IMR-90 (cell line): ENCODE measurements around the gene CELSR1. TPM values are rescaled to one million over a fixed set of nuclear protein-coding genes. Genes with fewer than 3 reads are reported as not detected.

Source experiments
- ATAC-seq: fragments of 200-7000 bp; cut with Tn5 transposase; 2 replicates; pipeline ENCODE4 v1.9.1; 2020; ENCODE audit warnings: low read depth, mild to moderate bottlenecking, moderate library complexity
- BruUV-seq: library from RNA; stranded (reverse); fragments of 400-500 nt; replicated peaks from 2 replicates; lab custom pipeline; 2021; lab: Mats Ljungman, UMichigan
- CTCF ChIA-PET: fragments of 300-600 bp; formaldehyde crosslinking; extraction: SDS; loops from one replicate; lab custom pipeline; 2021; ENCODE audit warnings: antibody characterized with exemption; lab: Yijun Ruan, JAX
- POLR2A ChIA-PET: fragments of 300-600 bp; sonication (Branson Sonifier 250); formaldehyde crosslinking; loops from one replicate; lab custom pipeline; 2022; ENCODE audit warnings: antibody characterized with exemption; ENCODE audit not compliant: unreplicated experiment; lab: Charles Lee
- DNase-seq: peaks from one replicate; pipeline ENCODE4 v3.0.0; 2013
- H2AFZ ChIP-seq: replicated peaks from 2 replicates; pipeline ENCODE3; 2013; ENCODE audit warnings: low read length, mild to moderate bottlenecking; ENCODE audit not compliant: poor library complexity
- H2AK5ac ChIP-seq: 2 replicates; pipeline ENCODE4 v1.6.1; 2013; ENCODE audit warnings: low read depth, low read length, inconsistent platforms
- H2AK9ac ChIP-seq: replicated peaks from 2 replicates; pipeline ENCODE3; 2013; ENCODE audit warnings: mild to moderate bottlenecking, low read depth, low read length, moderate library complexity; ENCODE audit not compliant: poor library complexity
- H2BK120ac ChIP-seq: 2 replicates; pipeline ENCODE4 v1.6.1; 2013; ENCODE audit warnings: low read depth, low read length, inconsistent platforms
- H2BK15ac ChIP-seq: 3 replicates; pipeline ENCODE4 v1.6.1; 2013; ENCODE audit warnings: low read depth, low read length, inconsistent platforms
- H2BK20ac ChIP-seq: 2 replicates; pipeline ENCODE4 v1.6.1; 2013; ENCODE audit warnings: low read depth, mild to moderate bottlenecking, inconsistent platforms, low read length, moderate library complexity
- H2BK5ac ChIP-seq: 2 replicates; pipeline ENCODE4 v1.6.1; 2013; ENCODE audit warnings: mild to moderate bottlenecking, low read depth, low read length, inconsistent platforms; ENCODE audit not compliant: poor library complexity, severe bottlenecking
- H3K14ac ChIP-seq: replicated peaks from 2 replicates; pipeline ENCODE4 v1.6.1; 2013; ENCODE audit warnings: low read depth, low read length, inconsistent platforms
- H3K18ac ChIP-seq: 2 replicates; pipeline ENCODE4 v1.6.1; 2013; ENCODE audit warnings: low read depth, low read length, control low read depth
- H3K23ac ChIP-seq: 2 replicates; pipeline ENCODE4 v1.6.1; 2013; ENCODE audit warnings: low read depth, low read length, inconsistent platforms
- H3K27ac ChIP-seq: 2 replicates; pipeline ENCODE4 v1.5.1; 2013; ENCODE audit warnings: mild to moderate bottlenecking, control low read depth, low read length; ENCODE audit not compliant: insufficient read depth
- H3K27me3 ChIP-seq: 2 replicates; pipeline ENCODE4 v1.6.1; 2013; ENCODE audit warnings: low read length; ENCODE audit not compliant: control insufficient read depth, insufficient read depth
- H3K36me3 ChIP-seq: 2 replicates; pipeline ENCODE4 v1.6.1; 2013; ENCODE audit warnings: low read length, mixed read lengths; ENCODE audit not compliant: control insufficient read depth, insufficient read depth
- H3K4ac ChIP-seq: 2 replicates; pipeline ENCODE4 v1.6.1; 2013; ENCODE audit warnings: low read depth, low read length, inconsistent platforms
- H3K4me1 ChIP-seq: 2 replicates; pipeline ENCODE4 v1.6.1; 2013; ENCODE audit warnings: low read length, mixed read lengths; ENCODE audit not compliant: control insufficient read depth, insufficient read depth
- H3K4me2 ChIP-seq: 2 replicates; pipeline ENCODE4 v1.6.1; 2013; ENCODE audit warnings: low read depth, mild to moderate bottlenecking, control low read depth, low read length, moderate library complexity
- H3K4me3 ChIP-seq: 2 replicates; pipeline ENCODE4 v1.5.1; 2013; ENCODE audit warnings: low read depth, mild to moderate bottlenecking, control low read depth, low read length, moderate library complexity; ENCODE audit not compliant: insufficient read depth
- H3K56ac ChIP-seq: 2 replicates; pipeline ENCODE4 v1.6.1; 2013; ENCODE audit warnings: low read length, inconsistent platforms; ENCODE audit not compliant: insufficient read depth; ENCODE audit errors: extremely low read depth
- H3K79me1 ChIP-seq, 2 experiments: 2 replicates each; pipeline ENCODE4 v1.6.1; 2013; ENCODE audit warnings: low read length in 2 of 2, inconsistent platforms in 1 of 2, low read depth in 1 of 2
- H3K9ac ChIP-seq: 2 replicates; pipeline ENCODE4 v1.6.1; 2013; ENCODE audit warnings: low read depth, low read length, control low read depth
- H3K9me1 ChIP-seq: 2 replicates; pipeline ENCODE4 v1.6.1; 2013; ENCODE audit warnings: low read length, inconsistent platforms; ENCODE audit not compliant: insufficient read depth
- H3K9me3 ChIP-seq: 2 replicates; pipeline ENCODE4 v1.6.1; 2013; ENCODE audit warnings: low read length; ENCODE audit not compliant: control insufficient read depth, insufficient read depth
- H4K20me1 ChIP-seq: 2 replicates; pipeline ENCODE4 v1.6.1; 2013; ENCODE audit warnings: low read length, inconsistent platforms; ENCODE audit not compliant: insufficient read depth
- H4K5ac ChIP-seq: 2 replicates; pipeline ENCODE4 v1.6.1; 2013; ENCODE audit warnings: mild to moderate bottlenecking, low read depth, low read length, control low read depth
- H4K8ac ChIP-seq, 2 experiments: 2 replicates each; pipeline ENCODE4 v1.6.1; 2013; ENCODE audit warnings: low read depth in 2 of 2, low read length in 2 of 2, control low read depth in 1 of 2, inconsistent platforms in 1 of 2
- H4K91ac ChIP-seq: 2 replicates; pipeline ENCODE4 v1.6.1; 2013; ENCODE audit warnings: low read depth, low read length, inconsistent platforms; ENCODE audit not compliant: insufficient read depth
- BHLHE40 ChIP-seq: fragments of 150-350 bp; IDR thresholded peaks from 2 replicates; pipeline ENCODE4 v1.6.1; 2016; ENCODE audit warnings: mild to moderate bottlenecking, low read depth, low read length
- CEBPB ChIP-seq: IDR thresholded peaks from 2 replicates; pipeline ENCODE4 v1.6.1; 2012; ENCODE audit warnings: low read depth, low read length, improper control_type of control experiment
- CHD1 ChIP-seq: IDR thresholded peaks from 2 replicates; pipeline ENCODE4 v1.6.1; 2012; ENCODE audit warnings: low read depth, low read length, improper control_type of control experiment
- FOS ChIP-seq: fragments of 150-350 bp; IDR thresholded peaks from 2 replicates; pipeline ENCODE4 v1.6.1; 2016; ENCODE audit warnings: low read depth, low read length
- MAFK ChIP-seq: IDR thresholded peaks from 2 replicates; pipeline ENCODE4 v1.6.1; 2012; ENCODE audit warnings: low read depth, low read length, improper control_type of control experiment
- MAZ ChIP-seq: IDR thresholded peaks from 2 replicates; pipeline ENCODE4 v1.6.1; 2012; ENCODE audit warnings: low read depth, mild to moderate bottlenecking, low read length, improper control_type of control experiment, moderate library complexity, borderline replicate concordance
- MXI1 ChIP-seq: IDR thresholded peaks from 2 replicates; pipeline ENCODE4 v1.6.1; 2012; ENCODE audit warnings: low read depth, mild to moderate bottlenecking, low read length, moderate library complexity, borderline replicate concordance
- NFE2L2 ChIP-seq: fragments of 150-350 bp; IDR thresholded peaks from 2 replicates; pipeline ENCODE4 v1.6.1; 2016; ENCODE audit warnings: low read depth, mild to moderate bottlenecking, low read length
- POLR2A ChIP-seq: IDR thresholded peaks from 2 replicates; pipeline ENCODE4 v1.6.1; 2012; ENCODE audit warnings: mild to moderate bottlenecking, low read depth, low read length
- RCOR1 ChIP-seq: IDR thresholded peaks from 2 replicates; pipeline ENCODE4 v1.6.1; 2012; ENCODE audit warnings: mild to moderate bottlenecking, low read length, improper control_type of control experiment; ENCODE audit not compliant: insufficient replicate concordance
- RFX5 ChIP-seq: IDR thresholded peaks from 2 replicates; pipeline ENCODE4 v1.8.0; 2012; ENCODE audit warnings: low read depth, mild to moderate bottlenecking, low read length, moderate library complexity
- SMC3 ChIP-seq: fragments of 150-350 bp; IDR thresholded peaks from 2 replicates; pipeline ENCODE4 v1.6.1; 2016; ENCODE audit warnings: low read depth, mild to moderate bottlenecking, antibody characterized with exemption, low read length, moderate library complexity
- WGBS, 2 experiments: methylation state at CpG; one replicate each; pipeline versions ENCODE4 v1.1.5 to v1.1.7; 2013; ENCODE audit warnings: missing lambda C conversion rate in 2 of 2; ENCODE audit not compliant: insufficient read length in 1 of 2; ENCODE audit errors: extremely low coverage in 2 of 2; 5-methylcytosine and 5-hydroxymethylcytosine counted together
- dilution Hi-C: fragments of 300-500 bp; cut with HindIII; formaldehyde crosslinking; loops from one replicate; pipeline ENCODE4 v1.14.3; 2018; ENCODE audit warnings: low sequenced_read_pairs; ENCODE audit not compliant: unreplicated experiment
- in situ Hi-C: fragments of 300-500 bp; cut with MboI; formaldehyde crosslinking; loops from 3 replicates; pipeline ENCODE4 v1.14.3; 2019; ENCODE audit warnings: low sequenced_read_pairs, inconsistent platforms, mixed read lengths
- intact Hi-C: fragments of 100-400 bp; cut with micrococcal nuclease; formaldehyde crosslinking; loops from 2 replicates; pipeline ENCODE4 v1.10.0; 2022
- polyA plus RNA-seq, 3 experiments: library from polyadenylated mRNA; depleted of rRNA; stranded (reverse); fragments of >200 nt; gene quantifications; 2 replicates each; pipeline ENCODE4 v1.2.3, GENCODE V29; 2012; ENCODE audit warnings: low replicate concordance in 1 of 3
- total RNA-seq: library from RNA; depleted of rRNA; stranded (reverse); fragments of >200 nt; gene quantifications from 2 replicates; pipeline ENCODE4 v1.2.3, GENCODE V29; 2012
- TF ChIP-seq, protein P1 (sequence below): conservative IDR thresholded peaks from 2 replicates; pipeline ENCODE4 v1.5.1; 2012; ENCODE audit warnings: mild to moderate bottlenecking, low read depth, low read length, improper control_type of control experiment
- TF ChIP-seq, protein P2 (sequence below): fragments of 150-350 bp; IDR thresholded peaks from 2 replicates; pipeline ENCODE4 v1.6.1; 2016; ENCODE audit warnings: low read depth, mild to moderate bottlenecking, low read length, moderate library complexity, borderline replicate concordance
- TF ChIP-seq, protein P3 (sequence below): fragments of 150-350 bp; IDR thresholded peaks from 2 replicates; pipeline ENCODE4 v1.6.1; 2017; ENCODE audit warnings: mild to moderate bottlenecking, antibody characterized with exemption, low read length, low read depth

Gene CELSR1
- total and polyA plus RNA-seq, 2 of the 4 experiments (the other 2 are of a cell fraction) = 0.36 to 0.82 TPM

DNA sequence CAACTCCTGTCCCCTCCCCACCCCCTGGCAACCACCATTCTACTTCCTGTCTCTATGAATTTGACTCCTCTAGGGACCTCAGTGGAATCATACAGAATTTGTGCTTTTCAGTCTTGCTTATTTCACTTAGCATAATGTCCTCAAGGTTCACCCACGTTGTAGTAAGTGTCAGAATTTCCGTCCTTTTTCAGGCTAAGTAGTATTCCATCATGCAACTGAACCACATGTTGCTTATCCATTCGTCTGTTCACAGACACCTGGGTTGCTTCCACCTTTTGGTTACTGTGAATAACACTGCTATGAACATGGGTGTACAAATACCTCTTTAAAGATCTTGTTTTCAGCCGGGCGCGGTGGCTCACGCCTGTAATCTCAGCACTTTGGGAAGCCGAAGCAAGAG lies 16.5 kb downstream of the CELSR1 start:
- no peak overlapping the region for H3K56ac ChIP-seq
- BruUV-seq = no TSS peak

More for the DNA sequence above, 16.5 kb downstream of the CELSR1 start:
- dilution Hi-C loops (no loop called here), intact Hi-C loops (loop anchor here (10.0 kb wide), 1 partner anchor 126 kb away; no protein-coding TSS in a partner anchor), in situ Hi-C loops (no loop called here)
- H4K20me1 ChIP-seq = no peaks in the 10 kb centered on the region
- H3K9me1 ChIP-seq = no peaks in the 10 kb centered on the region
- no peaks in the 10 kb centered on the region for H3K4me1 ChIP-seq
- CTCF ChIA-PET = no interaction called here
- no peak overlapping the region for H3K23ac ChIP-seq
- no peak overlapping the region for H3K4ac ChIP-seq
- H3K14ac ChIP-seq = no peak overlapping the region
- TF ChIP-seq RFX5 (no peak), BHLHE40 (no peak), NFE2L2 (no peak), MAFK (no peak), CEBPB (no peak), MAZ (no peak), RCOR1 (no peak), FOS (no peak), POLR2A (no peak), CHD1 (no peak), MXI1 (no peak), SMC3 (no peak)
- TF ChIP-seq, protein P1, sequence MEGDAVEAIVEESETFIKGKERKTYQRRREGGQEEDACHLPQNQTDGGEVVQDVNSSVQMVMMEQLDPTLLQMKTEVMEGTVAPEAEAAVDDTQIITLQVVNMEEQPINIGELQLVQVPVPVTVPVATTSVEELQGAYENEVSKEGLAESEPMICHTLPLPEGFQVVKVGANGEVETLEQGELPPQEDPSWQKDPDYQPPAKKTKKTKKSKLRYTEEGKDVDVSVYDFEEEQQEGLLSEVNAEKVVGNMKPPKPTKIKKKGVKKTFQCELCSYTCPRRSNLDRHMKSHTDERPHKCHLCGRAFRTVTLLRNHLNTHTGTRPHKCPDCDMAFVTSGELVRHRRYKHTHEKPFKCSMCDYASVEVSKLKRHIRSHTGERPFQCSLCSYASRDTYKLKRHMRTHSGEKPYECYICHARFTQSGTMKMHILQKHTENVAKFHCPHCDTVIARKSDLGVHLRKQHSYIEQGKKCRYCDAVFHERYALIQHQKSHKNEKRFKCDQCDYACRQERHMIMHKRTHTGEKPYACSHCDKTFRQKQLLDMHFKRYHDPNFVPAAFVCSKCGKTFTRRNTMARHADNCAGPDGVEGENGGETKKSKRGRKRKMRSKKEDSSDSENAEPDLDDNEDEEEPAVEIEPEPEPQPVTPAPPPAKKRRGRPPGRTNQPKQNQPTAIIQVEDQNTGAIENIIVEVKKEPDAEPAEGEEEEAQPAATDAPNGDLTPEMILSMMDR = no peak
- TF ChIP-seq, protein P2, sequence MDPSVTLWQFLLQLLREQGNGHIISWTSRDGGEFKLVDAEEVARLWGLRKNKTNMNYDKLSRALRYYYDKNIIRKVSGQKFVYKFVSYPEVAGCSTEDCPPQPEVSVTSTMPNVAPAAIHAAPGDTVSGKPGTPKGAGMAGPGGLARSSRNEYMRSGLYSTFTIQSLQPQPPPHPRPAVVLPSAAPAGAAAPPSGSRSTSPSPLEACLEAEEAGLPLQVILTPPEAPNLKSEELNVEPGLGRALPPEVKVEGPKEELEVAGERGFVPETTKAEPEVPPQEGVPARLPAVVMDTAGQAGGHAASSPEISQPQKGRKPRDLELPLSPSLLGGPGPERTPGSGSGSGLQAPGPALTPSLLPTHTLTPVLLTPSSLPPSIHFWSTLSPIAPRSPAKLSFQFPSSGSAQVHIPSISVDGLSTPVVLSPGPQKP = no peak
- TF ChIP-seq, protein P3, sequence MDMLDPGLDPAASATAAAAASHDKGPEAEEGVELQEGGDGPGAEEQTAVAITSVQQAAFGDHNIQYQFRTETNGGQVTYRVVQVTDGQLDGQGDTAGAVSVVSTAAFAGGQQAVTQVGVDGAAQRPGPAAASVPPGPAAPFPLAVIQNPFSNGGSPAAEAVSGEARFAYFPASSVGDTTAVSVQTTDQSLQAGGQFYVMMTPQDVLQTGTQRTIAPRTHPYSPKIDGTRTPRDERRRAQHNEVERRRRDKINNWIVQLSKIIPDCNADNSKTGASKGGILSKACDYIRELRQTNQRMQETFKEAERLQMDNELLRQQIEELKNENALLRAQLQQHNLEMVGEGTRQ = no peak
- H2BK15ac ChIP-seq = no peak overlapping the region
- DNase-seq = no peak
- H4K91ac ChIP-seq = no peak overlapping the region
- H3K9ac ChIP-seq = no peak overlapping the region
- H2BK120ac ChIP-seq = no peak overlapping the region
- H3K27me3 ChIP-seq = peaks cover 23% of the 10 kb centered on the region
- no peak overlapping the region for H2AK9ac ChIP-seq
- no peak overlapping the region for H4K5ac ChIP-seq
- POLR2A ChIA-PET = no interaction called here
- no peak overlapping the region for H2AFZ ChIP-seq
- WGBS, 2 experiments = 100% methylated on average over 3 of the region's 8 CpGs; no CpG with 5 or more reads in 1 of the 2 experiments
- H3K27ac ChIP-seq = no peak overlapping the region
- H2BK20ac ChIP-seq = no peak overlapping the region
- H3K18ac ChIP-seq = no peak overlapping the region
- no peaks in the 10 kb centered on the region for H3K9me3 ChIP-seq
- H3K4me2 ChIP-seq = no peak overlapping the region
- H2BK5ac ChIP-seq = no peak overlapping the region
- no peak for ATAC-seq
- H3K4me3 ChIP-seq = no peak overlapping the region
- no peak overlapping the region for H2AK5ac ChIP-seq
- no peaks in the 10 kb centered on the region for H3K79me1 ChIP-seq
- no peak overlapping the region for H4K8ac ChIP-seq
- no peaks in the 10 kb centered on the region for H3K36me3 ChIP-seq
